IMR-90 (cell line): ENCODE measurements around the gene GUCD1. TPM values are rescaled to one million over a fixed set of nuclear protein-coding genes. Genes with fewer than 3 reads are reported as not detected.

ENCODE experiments used
- ATAC-seq: fragments of 200-7000 bp; cut with Tn5 transposase; 2 replicates; pipeline ENCODE4 v1.9.1; 2020; ENCODE audit warnings: low read depth, mild to moderate bottlenecking, moderate library complexity
- BruUV-seq: library from RNA; stranded (reverse); fragments of 400-500 nt; replicated peaks from 2 replicates; lab custom pipeline; 2021; lab: Mats Ljungman, UMichigan
- CTCF ChIA-PET: fragments of 300-600 bp; formaldehyde crosslinking; extraction: SDS; loops from one replicate; lab custom pipeline; 2021; ENCODE audit warnings: antibody characterized with exemption; lab: Yijun Ruan, JAX
- POLR2A ChIA-PET: fragments of 300-600 bp; sonication (Branson Sonifier 250); formaldehyde crosslinking; loops from one replicate; lab custom pipeline; 2022; ENCODE audit warnings: antibody characterized with exemption; ENCODE audit not compliant: unreplicated experiment; lab: Charles Lee
- DNase-seq: peaks from one replicate; pipeline ENCODE4 v3.0.0; 2013
- H2AFZ ChIP-seq: replicated peaks from 2 replicates; pipeline ENCODE3; 2013; ENCODE audit warnings: low read length, mild to moderate bottlenecking; ENCODE audit not compliant: poor library complexity
- H2AK5ac ChIP-seq: 2 replicates; pipeline ENCODE4 v1.6.1; 2013; ENCODE audit warnings: low read depth, low read length, inconsistent platforms
- H2AK9ac ChIP-seq: replicated peaks from 2 replicates; pipeline ENCODE3; 2013; ENCODE audit warnings: mild to moderate bottlenecking, low read depth, low read length, moderate library complexity; ENCODE audit not compliant: poor library complexity
- H2BK120ac ChIP-seq: 2 replicates; pipeline ENCODE4 v1.6.1; 2013; ENCODE audit warnings: low read depth, low read length, inconsistent platforms
- H2BK15ac ChIP-seq: 3 replicates; pipeline ENCODE4 v1.6.1; 2013; ENCODE audit warnings: low read depth, low read length, inconsistent platforms
- H2BK20ac ChIP-seq: 2 replicates; pipeline ENCODE4 v1.6.1; 2013; ENCODE audit warnings: low read depth, mild to moderate bottlenecking, inconsistent platforms, low read length, moderate library complexity
- H2BK5ac ChIP-seq: 2 replicates; pipeline ENCODE4 v1.6.1; 2013; ENCODE audit warnings: mild to moderate bottlenecking, low read depth, low read length, inconsistent platforms; ENCODE audit not compliant: poor library complexity, severe bottlenecking
- H3K14ac ChIP-seq: replicated peaks from 2 replicates; pipeline ENCODE4 v1.6.1; 2013; ENCODE audit warnings: low read depth, low read length, inconsistent platforms
- H3K18ac ChIP-seq: 2 replicates; pipeline ENCODE4 v1.6.1; 2013; ENCODE audit warnings: low read depth, low read length, control low read depth
- H3K23ac ChIP-seq: 2 replicates; pipeline ENCODE4 v1.6.1; 2013; ENCODE audit warnings: low read depth, low read length, inconsistent platforms
- H3K27ac ChIP-seq: 2 replicates; pipeline ENCODE4 v1.5.1; 2013; ENCODE audit warnings: mild to moderate bottlenecking, control low read depth, low read length; ENCODE audit not compliant: insufficient read depth
- H3K27me3 ChIP-seq: 2 replicates; pipeline ENCODE4 v1.6.1; 2013; ENCODE audit warnings: low read length; ENCODE audit not compliant: control insufficient read depth, insufficient read depth
- H3K36me3 ChIP-seq: 2 replicates; pipeline ENCODE4 v1.6.1; 2013; ENCODE audit warnings: low read length, mixed read lengths; ENCODE audit not compliant: control insufficient read depth, insufficient read depth
- H3K4ac ChIP-seq: 2 replicates; pipeline ENCODE4 v1.6.1; 2013; ENCODE audit warnings: low read depth, low read length, inconsistent platforms
- H3K4me1 ChIP-seq: 2 replicates; pipeline ENCODE4 v1.6.1; 2013; ENCODE audit warnings: low read length, mixed read lengths; ENCODE audit not compliant: control insufficient read depth, insufficient read depth
- H3K4me2 ChIP-seq: 2 replicates; pipeline ENCODE4 v1.6.1; 2013; ENCODE audit warnings: low read depth, mild to moderate bottlenecking, control low read depth, low read length, moderate library complexity
- H3K4me3 ChIP-seq: 2 replicates; pipeline ENCODE4 v1.5.1; 2013; ENCODE audit warnings: low read depth, mild to moderate bottlenecking, control low read depth, low read length, moderate library complexity; ENCODE audit not compliant: insufficient read depth
- H3K56ac ChIP-seq: 2 replicates; pipeline ENCODE4 v1.6.1; 2013; ENCODE audit warnings: low read length, inconsistent platforms; ENCODE audit not compliant: insufficient read depth; ENCODE audit errors: extremely low read depth
- H3K79me1 ChIP-seq, 2 experiments: 2 replicates each; pipeline ENCODE4 v1.6.1; 2013; ENCODE audit warnings: low read length in 2 of 2, inconsistent platforms in 1 of 2, low read depth in 1 of 2
- H3K9ac ChIP-seq: 2 replicates; pipeline ENCODE4 v1.6.1; 2013; ENCODE audit warnings: low read depth, low read length, control low read depth
- H3K9me1 ChIP-seq: 2 replicates; pipeline ENCODE4 v1.6.1; 2013; ENCODE audit warnings: low read length, inconsistent platforms; ENCODE audit not compliant: insufficient read depth
- H3K9me3 ChIP-seq: 2 replicates; pipeline ENCODE4 v1.6.1; 2013; ENCODE audit warnings: low read length; ENCODE audit not compliant: control insufficient read depth, insufficient read depth
- H4K20me1 ChIP-seq: 2 replicates; pipeline ENCODE4 v1.6.1; 2013; ENCODE audit warnings: low read length, inconsistent platforms; ENCODE audit not compliant: insufficient read depth
- H4K5ac ChIP-seq: 2 replicates; pipeline ENCODE4 v1.6.1; 2013; ENCODE audit warnings: mild to moderate bottlenecking, low read depth, low read length, control low read depth
- H4K8ac ChIP-seq, 2 experiments: 2 replicates each; pipeline ENCODE4 v1.6.1; 2013; ENCODE audit warnings: low read depth in 2 of 2, low read length in 2 of 2, control low read depth in 1 of 2, inconsistent platforms in 1 of 2
- H4K91ac ChIP-seq: 2 replicates; pipeline ENCODE4 v1.6.1; 2013; ENCODE audit warnings: low read depth, low read length, inconsistent platforms; ENCODE audit not compliant: insufficient read depth
- BHLHE40 ChIP-seq: fragments of 150-350 bp; IDR thresholded peaks from 2 replicates; pipeline ENCODE4 v1.6.1; 2016; ENCODE audit warnings: mild to moderate bottlenecking, low read depth, low read length
- CEBPB ChIP-seq: IDR thresholded peaks from 2 replicates; pipeline ENCODE4 v1.6.1; 2012; ENCODE audit warnings: low read depth, low read length, improper control_type of control experiment
- CHD1 ChIP-seq: IDR thresholded peaks from 2 replicates; pipeline ENCODE4 v1.6.1; 2012; ENCODE audit warnings: low read depth, low read length, improper control_type of control experiment
- CTCF ChIP-seq: conservative IDR thresholded peaks from 2 replicates; pipeline ENCODE4 v1.5.1; 2012; ENCODE audit warnings: mild to moderate bottlenecking, low read depth, low read length, improper control_type of control experiment
- FOS ChIP-seq: fragments of 150-350 bp; IDR thresholded peaks from 2 replicates; pipeline ENCODE4 v1.6.1; 2016; ENCODE audit warnings: low read depth, low read length
- MAZ ChIP-seq: IDR thresholded peaks from 2 replicates; pipeline ENCODE4 v1.6.1; 2012; ENCODE audit warnings: low read depth, mild to moderate bottlenecking, low read length, improper control_type of control experiment, moderate library complexity, borderline replicate concordance
- MXI1 ChIP-seq: IDR thresholded peaks from 2 replicates; pipeline ENCODE4 v1.6.1; 2012; ENCODE audit warnings: low read depth, mild to moderate bottlenecking, low read length, moderate library complexity, borderline replicate concordance
- NFE2L2 ChIP-seq: fragments of 150-350 bp; IDR thresholded peaks from 2 replicates; pipeline ENCODE4 v1.6.1; 2016; ENCODE audit warnings: low read depth, mild to moderate bottlenecking, low read length
- POLR2A ChIP-seq: IDR thresholded peaks from 2 replicates; pipeline ENCODE4 v1.6.1; 2012; ENCODE audit warnings: mild to moderate bottlenecking, low read depth, low read length
- RAD21 ChIP-seq: IDR thresholded peaks from 2 replicates; pipeline ENCODE4 v1.6.1; 2012; ENCODE audit warnings: low read length, improper control_type of control experiment
- RCOR1 ChIP-seq: IDR thresholded peaks from 2 replicates; pipeline ENCODE4 v1.6.1; 2012; ENCODE audit warnings: mild to moderate bottlenecking, low read length, improper control_type of control experiment; ENCODE audit not compliant: insufficient replicate concordance
- RFX5 ChIP-seq: IDR thresholded peaks from 2 replicates; pipeline ENCODE4 v1.8.0; 2012; ENCODE audit warnings: low read depth, mild to moderate bottlenecking, low read length, moderate library complexity
- SMC3 ChIP-seq: fragments of 150-350 bp; IDR thresholded peaks from 2 replicates; pipeline ENCODE4 v1.6.1; 2016; ENCODE audit warnings: low read depth, mild to moderate bottlenecking, antibody characterized with exemption, low read length, moderate library complexity
- USF2 ChIP-seq: fragments of 150-350 bp; IDR thresholded peaks from 2 replicates; pipeline ENCODE4 v1.6.1; 2017; ENCODE audit warnings: mild to moderate bottlenecking, antibody characterized with exemption, low read length, low read depth
- WGBS, 2 experiments: methylation state at CpG; one replicate each; pipeline versions ENCODE4 v1.1.5 to v1.1.7; 2013; ENCODE audit warnings: missing lambda C conversion rate in 2 of 2; ENCODE audit not compliant: insufficient read length in 1 of 2; ENCODE audit errors: extremely low coverage in 2 of 2; 5-methylcytosine and 5-hydroxymethylcytosine counted together
- dilution Hi-C: fragments of 300-500 bp; cut with HindIII; formaldehyde crosslinking; loops from one replicate; pipeline ENCODE4 v1.14.3; 2018; ENCODE audit warnings: low sequenced_read_pairs; ENCODE audit not compliant: unreplicated experiment
- in situ Hi-C: fragments of 300-500 bp; cut with MboI; formaldehyde crosslinking; loops from 3 replicates; pipeline ENCODE4 v1.14.3; 2019; ENCODE audit warnings: low sequenced_read_pairs, inconsistent platforms, mixed read lengths
- intact Hi-C: fragments of 100-400 bp; cut with micrococcal nuclease; formaldehyde crosslinking; loops from 2 replicates; pipeline ENCODE4 v1.10.0; 2022
- polyA plus RNA-seq, 3 experiments: library from polyadenylated mRNA; depleted of rRNA; stranded (reverse); fragments of >200 nt; gene quantifications; 2 replicates each; pipeline ENCODE4 v1.2.3, GENCODE V29; 2012; ENCODE audit warnings: low replicate concordance in 1 of 3
- total RNA-seq: library from RNA; depleted of rRNA; stranded (reverse); fragments of >200 nt; gene quantifications from 2 replicates; pipeline ENCODE4 v1.2.3, GENCODE V29; 2012
- TF ChIP-seq, protein P1 (sequence below): fragments of 150-350 bp; IDR thresholded peaks from 2 replicates; pipeline ENCODE4 v1.6.1; 2016; ENCODE audit warnings: low read depth, mild to moderate bottlenecking, low read length, moderate library complexity, borderline replicate concordance

Gene GUCD1
- total and polyA plus RNA-seq, 2 of the 4 experiments (the other 2 are of a cell fraction), result 97.6 to 143 TPM

DNA sequence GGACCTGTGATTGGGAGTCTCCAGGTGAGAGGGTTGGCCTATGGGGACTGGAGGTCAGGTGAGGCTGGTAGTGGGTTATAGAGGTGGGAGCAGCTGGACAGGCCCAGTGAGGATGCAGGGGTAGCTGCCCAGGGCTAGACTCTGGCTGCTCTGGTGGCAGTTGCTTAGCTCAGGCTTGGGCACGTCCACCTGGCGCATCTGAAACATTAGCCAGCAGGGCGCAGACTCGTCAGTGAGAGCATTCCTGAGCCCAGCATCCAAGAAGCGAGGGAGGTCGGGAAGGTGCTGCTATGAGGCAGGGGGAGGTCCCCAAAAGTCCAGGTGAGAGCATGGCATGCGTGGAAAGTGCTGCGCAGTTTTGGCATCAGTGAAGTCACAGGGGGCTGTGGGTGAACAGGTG lies 44.6 kb upstream of the GUCD1 start:
- Histone ChIP-seq H2BK15ac (no peak overlapping the region), H2BK120ac (no peak overlapping the region), H3K9ac (no peak overlapping the region), H3K9me1 (no peaks in the 10 kb centered on the region), H3K23ac (no peak overlapping the region), H4K91ac (no peak overlapping the region), H3K79me1 (no peaks in the 10 kb centered on the region), H2AK9ac (no peak overlapping the region), H3K4ac (no peak overlapping the region), H3K9me3 (no peaks in the 10 kb centered on the region), H3K18ac (no peak overlapping the region), H3K27ac (no peak overlapping the region), H2BK5ac (no peak overlapping the region), H4K8ac (no peak overlapping the region), H3K36me3 (no peaks in the 10 kb centered on the region), H3K27me3 (no peaks in the 10 kb centered on the region), H2AFZ (no peak overlapping the region), H2BK20ac (no peak overlapping the region), H3K4me2 (no peak overlapping the region), H4K20me1 (no peaks in the 10 kb centered on the region), H3K4me1 (peaks cover 2% of the 10 kb centered on the region; the same call in 1 of the 2 replicates), H3K4me3 (no peak overlapping the region), H4K5ac (no peak overlapping the region), H2AK5ac (no peak overlapping the region), H3K14ac (no peak overlapping the region), H3K56ac (no peak overlapping the region)
- ATAC-seq (no peak), DNase-seq (no peak)
- TF ChIP-seq MAZ, result no peak
- TF ChIP-seq NFE2L2, result no peak
- TF ChIP-seq BHLHE40, result no peak
- no peak for TF ChIP-seq RCOR1
- TF ChIP-seq USF2, result no peak
- TF ChIP-seq CEBPB, result no peak
- no peak for TF ChIP-seq CTCF
- TF ChIP-seq SMC3, result no peak
- no peak for TF ChIP-seq MXI1
- TF ChIP-seq FOS, result no peak
- TF ChIP-seq RAD21, result no peak
- no peak for TF ChIP-seq CHD1
- TF ChIP-seq, protein P1, sequence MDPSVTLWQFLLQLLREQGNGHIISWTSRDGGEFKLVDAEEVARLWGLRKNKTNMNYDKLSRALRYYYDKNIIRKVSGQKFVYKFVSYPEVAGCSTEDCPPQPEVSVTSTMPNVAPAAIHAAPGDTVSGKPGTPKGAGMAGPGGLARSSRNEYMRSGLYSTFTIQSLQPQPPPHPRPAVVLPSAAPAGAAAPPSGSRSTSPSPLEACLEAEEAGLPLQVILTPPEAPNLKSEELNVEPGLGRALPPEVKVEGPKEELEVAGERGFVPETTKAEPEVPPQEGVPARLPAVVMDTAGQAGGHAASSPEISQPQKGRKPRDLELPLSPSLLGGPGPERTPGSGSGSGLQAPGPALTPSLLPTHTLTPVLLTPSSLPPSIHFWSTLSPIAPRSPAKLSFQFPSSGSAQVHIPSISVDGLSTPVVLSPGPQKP, result no peak
- TF ChIP-seq POLR2A, result no peak
- TF ChIP-seq RFX5, result no peak
- intact Hi-C loops, result no loop called here
- CTCF ChIA-PET, result no interaction called here
- dilution Hi-C loops, result no loop called here
- POLR2A ChIA-PET, result no interaction called here
- 76% methylated on average over 5 of the region's 8 CpGs; no CpG with 5 or more reads in 1 of the 2 experiments for WGBS, 2 experiments
- BruUV-seq, result no TSS peak
- in situ Hi-C loops, result no loop called here
